MCF 10A (cell line): ENCODE measurements around the gene FOXD4. TPM values are rescaled to one million over a fixed set of nuclear protein-coding genes. Genes with fewer than 3 reads are reported as not detected.
"Not testable (repeated sequence)": the region's sequence is repeated elsewhere in the genome, so short reads cannot be mapped to it uniquely, and the experiment has no call there.

Experiments used
- BruUV-seq: library from RNA; stranded (reverse); fragments of 400-500 nt; replicated peaks from 2 replicates; lab custom pipeline; 2021; lab: Mats Ljungman, UMichigan
- CTCF ChIA-PET: fragments of 300-600 bp; sonication (Branson Sonifier 250); formaldehyde crosslinking; extraction: SDS; loops from one replicate; lab custom pipeline; 2021; ENCODE audit warnings: antibody characterized with exemption, inconsistent platforms; lab: Yijun Ruan, JAX
- POLR2A ChIA-PET: fragments of 300-600, 350-650 bp; sonication (Branson Sonifier 250); formaldehyde crosslinking; extraction: SDS; loops from one replicate; lab custom pipeline; 2020; ENCODE audit warnings: antibody characterized with exemption, inconsistent platforms; lab: Yijun Ruan, JAX
- DNase-seq: peaks from one replicate; pipeline ENCODE4 v3.0.0-alpha.2; 2018; ENCODE audit not compliant: unreplicated experiment
- H3K27ac Mint-ChIP-seq: one replicate; pipeline ENCODE4 v1.8.0; 2022; ENCODE audit warnings: mild to moderate bottlenecking, low read depth, mixed read lengths; ENCODE audit not compliant: unreplicated experiment
- H3K27me3 Mint-ChIP-seq: one replicate; pipeline ENCODE4 v1.8.0; 2022; ENCODE audit warnings: mixed read lengths; ENCODE audit not compliant: insufficient read depth, unreplicated experiment
- H3K36me3 Mint-ChIP-seq: one replicate; pipeline ENCODE4 v1.8.0; 2022; ENCODE audit warnings: mild to moderate bottlenecking, moderate library complexity, mixed read lengths; ENCODE audit not compliant: insufficient read depth, unreplicated experiment
- H3K4me1 Mint-ChIP-seq: one replicate; pipeline ENCODE4 v1.8.0; 2022; ENCODE audit warnings: mixed read lengths; ENCODE audit not compliant: insufficient read depth, unreplicated experiment
- H3K4me3 Mint-ChIP-seq: one replicate; pipeline ENCODE4 v1.8.0; 2022; ENCODE audit warnings: mild to moderate bottlenecking, moderate library complexity, mixed read lengths; ENCODE audit not compliant: unreplicated experiment
- H3K9me3 Mint-ChIP-seq: one replicate; pipeline ENCODE4 v1.8.0; 2022; ENCODE audit warnings: mixed read lengths; ENCODE audit not compliant: unreplicated experiment
- intact Hi-C: fragments of 100-400 bp; cut with micrococcal nuclease; formaldehyde crosslinking; loops from 2 replicates; pipeline ENCODE4 v1.14.1; 2022
- total RNA-seq: library from RNA; stranded (reverse); gene quantifications from 2 replicates; pipeline ENCODE4 v1.2.3, GENCODE V29; 2022

The FOXD4 gene
- total RNA-seq, 1 experiment from 2014 or later, result 2.1 TPM

DNA sequence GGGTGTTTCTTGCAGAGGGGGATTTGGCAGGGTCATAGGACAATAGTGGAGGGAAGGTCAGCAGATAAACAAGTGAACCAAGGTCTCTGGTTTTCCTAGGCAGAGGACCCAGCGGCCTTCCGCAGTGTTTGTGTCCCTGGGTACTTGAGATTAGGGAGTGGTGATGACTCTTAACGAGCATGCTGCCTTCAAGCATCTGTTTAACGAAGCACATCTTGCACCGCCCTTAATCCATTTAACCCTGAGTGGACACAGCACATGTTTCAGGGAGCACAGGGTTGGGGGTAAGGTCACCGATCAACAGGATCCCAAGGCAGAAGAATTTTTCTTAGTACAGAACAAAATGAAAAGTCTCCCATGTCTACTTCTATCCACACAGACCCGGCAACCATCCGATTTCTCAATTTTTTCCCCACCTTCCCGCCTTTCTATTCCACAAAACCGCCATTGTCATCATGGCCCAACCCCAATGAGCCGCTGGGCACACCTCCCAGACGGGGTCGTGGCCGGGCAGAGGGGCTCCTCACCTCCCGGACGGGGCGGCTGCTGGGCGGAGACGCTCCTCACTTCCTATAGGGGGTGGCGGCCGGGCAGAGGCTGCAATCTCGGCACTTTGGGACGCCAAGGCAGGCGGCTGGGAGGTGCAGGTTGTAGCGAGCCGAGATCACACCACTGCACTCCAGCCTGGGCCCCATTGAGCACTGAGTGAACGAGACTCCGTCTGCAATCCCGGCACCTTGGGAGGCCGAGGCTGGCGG, 35.1 kb downstream of the FOXD4 start:
- intact Hi-C loops, H3K4me3 Mint-ChIP-seq, H3K27ac Mint-ChIP-seq, H3K4me1 Mint-ChIP-seq, DNase-seq, H3K36me3 Mint-ChIP-seq, BruUV-seq, H3K9me3 Mint-ChIP-seq, H3K27me3 Mint-ChIP-seq, POLR2A ChIA-PET, CTCF ChIA-PET: not testable (repeated sequence)

DNA sequence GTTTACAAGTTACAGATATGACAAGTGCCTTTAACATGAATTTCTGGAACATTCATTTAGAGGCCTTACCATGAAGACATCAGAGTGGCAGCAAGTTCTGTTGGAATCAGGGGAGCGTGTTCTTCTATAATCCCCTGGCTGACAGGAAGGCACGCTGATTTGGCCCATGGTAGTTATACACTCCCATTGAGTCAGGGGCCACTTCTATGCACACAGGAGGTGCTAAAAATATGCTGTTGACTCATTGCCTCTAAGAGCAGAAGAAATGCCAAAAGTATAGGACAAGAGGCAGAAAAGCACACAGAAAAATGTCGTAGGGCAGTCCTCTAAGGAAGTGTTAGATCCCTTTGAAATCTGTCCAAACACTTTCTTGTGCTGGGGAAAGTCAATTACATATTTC, 39.9 kb downstream of the FOXD4 start:
- H3K4me1 Mint-ChIP-seq, H3K36me3 Mint-ChIP-seq, CTCF ChIA-PET, POLR2A ChIA-PET, H3K27me3 Mint-ChIP-seq, H3K4me3 Mint-ChIP-seq, intact Hi-C loops, DNase-seq, H3K9me3 Mint-ChIP-seq, H3K27ac Mint-ChIP-seq, BruUV-seq: not testable (repeated sequence)

GRCh38 chr9:76389-76788, 41.8 kb downstream of the FOXD4 start:
- intact Hi-C loops, H3K4me1 Mint-ChIP-seq, POLR2A ChIA-PET, DNase-seq, H3K4me3 Mint-ChIP-seq, H3K9me3 Mint-ChIP-seq, BruUV-seq, H3K27ac Mint-ChIP-seq, H3K27me3 Mint-ChIP-seq, CTCF ChIA-PET, H3K36me3 Mint-ChIP-seq: not testable (repeated sequence)

DNA sequence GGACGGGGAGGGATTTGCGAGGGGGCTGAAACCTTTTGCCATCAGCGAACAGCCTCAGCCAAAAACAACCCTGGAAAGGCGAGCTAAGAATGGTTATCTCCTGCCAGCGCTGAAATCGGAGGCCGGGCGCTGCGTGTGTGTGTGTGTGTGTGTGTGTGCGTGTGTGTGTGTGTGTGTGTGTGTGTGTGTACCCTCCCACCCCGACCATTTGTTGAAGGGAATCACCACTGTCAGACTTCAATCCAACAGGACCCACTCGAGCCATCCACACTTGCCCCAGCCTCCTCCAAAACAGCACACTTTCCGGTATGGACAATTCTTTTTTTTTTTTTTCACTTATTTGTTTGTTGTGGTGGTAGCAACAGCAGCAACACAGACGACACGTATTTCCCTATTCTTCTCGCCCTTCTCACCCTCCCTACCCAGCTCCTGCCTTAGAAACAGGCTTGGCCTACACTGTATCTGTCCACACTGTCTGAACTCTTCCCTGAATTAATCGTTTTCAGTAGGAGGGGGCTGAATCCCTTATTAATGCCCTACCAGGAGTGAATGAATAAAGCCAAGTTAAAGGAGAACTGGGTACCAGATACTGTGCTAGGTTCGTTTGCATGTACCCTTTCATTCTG, 44.2 kb downstream of the FOXD4 start:
- CTCF ChIA-PET, H3K36me3 Mint-ChIP-seq, DNase-seq, H3K27me3 Mint-ChIP-seq, intact Hi-C loops, BruUV-seq, H3K27ac Mint-ChIP-seq, H3K4me3 Mint-ChIP-seq, H3K4me1 Mint-ChIP-seq, POLR2A ChIA-PET, H3K9me3 Mint-ChIP-seq: not testable (repeated sequence)

- H3K4me1 Mint-ChIP-seq, H3K36me3 Mint-ChIP-seq, POLR2A ChIA-PET, H3K27me3 Mint-ChIP-seq, H3K27ac Mint-ChIP-seq, BruUV-seq, DNase-seq, H3K4me3 Mint-ChIP-seq, H3K9me3 Mint-ChIP-seq, CTCF ChIA-PET, intact Hi-C loops: not testable (repeated sequence)
Measured at GRCh38 chr9:73076-73899, 44.9 kb downstream of the FOXD4 start.

Other genes with a start within 250 kb of the FOXD4 start
- gene WASHC1, start 89.0 kb downstream of the FOXD4 start, total RNA-seq, result 17.2 and 18.2 TPM in 2 replicates
- gene ZNG1A, start 60.6 kb upstream of the FOXD4 start, total RNA-seq, result 41.2 and 43.1 TPM in 2 replicates
- 5.2 and 5.7 TPM in 2 replicates for gene DOCK8, start 96.4 kb upstream of the FOXD4 start, total RNA-seq